Esophagus squamous epithelium (tissue), 5 donors: ENCODE measurements around the gene HLF. TPM values are rescaled to one million over a fixed set of nuclear protein-coding genes. Genes with fewer than 3 reads are reported as not detected.

ENCODE experiments used
- DNase-seq: peaks from one replicate; lab custom pipeline; 2025; lab: John Stamatoyannopoulos, UW
- H3K27ac ChIP-seq, 4 donors: fragments of 200-600 bp; sonication (generic); one replicate each; pipeline ENCODE4 v1.5.1; 2016 to 2019; ENCODE audit warnings: mild to moderate bottlenecking in 1 of 4
- H3K27me3 ChIP-seq, 4 donors: fragments of 200-600 bp; sonication (generic); 1 replicate in 3 of 4; 2 replicates in 1 of 4; pipeline versions ENCODE4 v1.5.1 to v1.6.0; 2017 to 2021; ENCODE audit warnings: antibody characterized with exemption in 1 of 4
- H3K36me3 ChIP-seq, 3 donors: fragments of 200-600 bp; sonication (generic); one replicate each; pipeline ENCODE4 v1.5.1; 2016 to 2019
- H3K4me1 ChIP-seq, 3 donors: fragments of 200-600 bp; sonication (generic); one replicate each; pipeline ENCODE4 v1.5.1; 2017 to 2019
- H3K4me3 ChIP-seq, 4 donors: fragments of 200-600 bp; sonication (generic); 1 replicate in 3 of 4; 2 replicates in 1 of 4; pipeline ENCODE4 v1.5.1; 2016 to 2019; ENCODE audit warnings: mild to moderate bottlenecking in 2 of 4, moderate library complexity in 1 of 4
- H3K9me3 ChIP-seq, 3 donors: fragments of 200-600 bp; sonication (generic); one replicate each; pipeline ENCODE4 v1.5.1; 2016 to 2019
- CTCF ChIP-seq, 6 experiments: fragments of 450-650 bp in 4 of 6; fragments of 200-600 bp in 2 of 6; sonication (generic) in 2 of 6; IDR thresholded peaks; one replicate each; pipeline ENCODE4 v1.5.1; 2016 to 2019; ENCODE audit warnings: antibody characterized with exemption in 6 of 6, mild to moderate bottlenecking in 4 of 6, moderate library complexity in 4 of 6
- POLR2A ChIP-seq, 4 donors: fragments of 450-650 bp; IDR thresholded peaks; one replicate each; pipeline ENCODE4 v1.6.1; 2017; ENCODE audit warnings: antibody characterized with exemption in 4 of 4, mild to moderate bottlenecking in 4 of 4, moderate library complexity in 3 of 4
- WGBS, 2 donors: methylation state at CpG; one replicate each; pipeline ENCODE4 v1.1.5; 2018; 5-methylcytosine and 5-hydroxymethylcytosine counted together
- intact Hi-C: fragments of 100-400 bp; cut with DNase I; formaldehyde crosslinking; loops from one replicate; pipeline ENCODE4 v1.15.0; 2022
- total RNA-seq, 4 donors: library from RNA; depleted of rRNA; stranded (reverse); fragments of >200 nt; gene quantifications; one replicate each; pipeline ENCODE4 v1.1.0, GENCODE V29; 2016
- donor health status: DM: yes; HTN: yes; CAD: no.

The HLF gene
- total RNA-seq, 4 donors from 2014 or later, result 7.7 to 55.1 (median 22.8) TPM

GRCh38 chr17:55238179-55238930 is 26.4 kb upstream of the HLF start:
- Histone ChIP-seq H3K4me3 (peak overlapping the region; percentile 29 to 67 (median 50)), H3K27ac (peak overlapping the region; percentile 81 to 92 (median 88)), H3K27me3 (no peaks in the 10 kb centered on the region), H3K9me3 (no peaks in the 10 kb centered on the region), H3K36me3 (no peaks in the 10 kb centered on the region), H3K4me1 (peaks cover 7 to 40% (median 20%) of the 10 kb centered on the region in 3 donors)
- DNase-seq, result peak; percentile 37
- intact Hi-C loops, result no loop called here
- TF ChIP-seq CTCF (IDR thresholded peaks at IDR 0.05), result peak in 4 of 6 experiments; percentile 3 to 19 (median 12)
- TF ChIP-seq POLR2A (IDR thresholded peaks at IDR 0.05), result peak in 1 of 4 donors; percentile 65
- WGBS, 2 donors, result 0 to 2% methylated on average over 10 to 23 of the region's 68 CpGs

GRCh38 chr17:55238931-55239297 is 25.8 kb upstream of the HLF start:
- H3K36me3 ChIP-seq, result no peaks in the 10 kb centered on the region
- H3K4me1 ChIP-seq, result peaks cover 7 to 35% (median 20%) of the 10 kb centered on the region in 3 donors
- intact Hi-C loops, result no loop called here
- H3K27me3 ChIP-seq, result no peaks in the 10 kb centered on the region
- DNase-seq, result no peak
- peak in 2 of 6 experiments; percentile 9 to 20 for TF ChIP-seq CTCF (IDR thresholded peaks at IDR 0.05)
- no peak for TF ChIP-seq POLR2A (IDR thresholded peaks at IDR 0.05)
- H3K4me3 ChIP-seq, result peak overlapping the region; percentile 29 to 67 (median 50)
- H3K9me3 ChIP-seq, result no peaks in the 10 kb centered on the region
- H3K27ac ChIP-seq, result peak overlapping the region; percentile 62 to 92 (median 88)
- 0% methylated on average over 4 of the region's 4 CpGs for WGBS, 2 donors

GRCh38 chr17:55241097-55241496 is 23.7 kb upstream of the HLF start:
- Histone ChIP-seq H3K4me3 (no peak overlapping the region), H3K27ac (no peak overlapping the region), H3K36me3 (no peaks in the 10 kb centered on the region), H3K9me3 (no peaks in the 10 kb centered on the region), H3K4me1 (peaks cover 7 to 35% (median 20%) of the 10 kb centered on the region in 3 donors), H3K27me3 (no peaks in the 10 kb centered on the region)
- intact Hi-C loops, result no loop called here
- DNase-seq, result no peak
- TF ChIP-seq POLR2A (IDR thresholded peaks at IDR 0.05) (no peak), CTCF (IDR thresholded peaks at IDR 0.05) (no peak)
- 62 to 67% methylated on average over 2 of the region's 2 CpGs for WGBS, 2 donors

GRCh38 chr17:55242476-55242875 is 22.3 kb upstream of the HLF start:
- H3K36me3 ChIP-seq, result no peaks in the 10 kb centered on the region
- no peak overlapping the region for H3K4me3 ChIP-seq
- no peak overlapping the region for H3K27ac ChIP-seq
- H3K9me3 ChIP-seq, result no peaks in the 10 kb centered on the region
- intact Hi-C loops, result no loop called here
- peaks cover 7 to 26% (median 15%) of the 10 kb centered on the region in 3 donors for H3K4me1 ChIP-seq
- no peak for TF ChIP-seq CTCF (IDR thresholded peaks at IDR 0.05)
- TF ChIP-seq POLR2A (IDR thresholded peaks at IDR 0.05), result no peak
- DNase-seq, result no peak
- WGBS, 2 donors, result 78 to 90% methylated on average over 2 of the region's 2 CpGs
- H3K27me3 ChIP-seq, result no peaks in the 10 kb centered on the region

- no peak overlapping the region for H3K4me3 ChIP-seq
- H3K36me3 ChIP-seq, result no peaks in the 10 kb centered on the region
- TF ChIP-seq POLR2A (IDR thresholded peaks at IDR 0.05) (no peak), CTCF (IDR thresholded peaks at IDR 0.05) (no peak)
- no peak overlapping the region for H3K27ac ChIP-seq
- 54 to 67% methylated on average over 3 of the region's 3 CpGs for WGBS, 2 donors
- no peak for DNase-seq
- no peaks in the 10 kb centered on the region for H3K27me3 ChIP-seq
- no peaks in the 10 kb centered on the region for H3K4me1 ChIP-seq
- intact Hi-C loops, result no loop called here
- no peaks in the 10 kb centered on the region for H3K9me3 ChIP-seq
Observed at GRCh38 chr17:55245986-55246385, 18.8 kb upstream of the HLF start.
